Natural killer cell (primary cell): Measurements from ENCODE around the gene ITGB2. TPM values are rescaled to one million over a fixed set of nuclear protein-coding genes. Genes with fewer than 3 reads are reported as not detected.

Experiments used
- ATAC-seq, 3 donors: fragments of 150-1000 bp in 2 of 3; fragments of 200-7000 bp in 1 of 3; cut with Tn5 transposase; 1 replicate in 1 of 3; 2 replicates in 2 of 3; pipeline ENCODE4 v1.10.0; 2021; ENCODE audit warnings: mild to moderate bottlenecking in 2 of 3, moderate library complexity in 2 of 3
- DNase-seq, 2 donors: peaks; one replicate each; pipeline versions ENCODE4 v3.0.0 to v3.0.0-alpha.2; 2013 to 2021; ENCODE audit warnings: mixed read lengths in 1 of 2
- H3K27ac ChIP-seq: one replicate; pipeline ENCODE4 v1.5.1; 2013; ENCODE audit warnings: mild to moderate bottlenecking, low read length
- H3K27me3 ChIP-seq: one replicate; pipeline ENCODE4 v1.6.1; 2013; ENCODE audit warnings: low read length; ENCODE audit not compliant: control insufficient read depth, insufficient read depth
- H3K36me3 ChIP-seq: one replicate; pipeline ENCODE4 v1.6.1; 2013; ENCODE audit warnings: low read length; ENCODE audit not compliant: control insufficient read depth, insufficient read depth
- H3K4me1 ChIP-seq: one replicate; pipeline ENCODE4 v1.6.1; 2013; ENCODE audit warnings: low read length; ENCODE audit not compliant: control insufficient read depth, insufficient read depth
- H3K4me3 ChIP-seq: one replicate; pipeline ENCODE4 v1.5.1; 2013; ENCODE audit warnings: low read length
- H3K9me3 ChIP-seq: one replicate; pipeline ENCODE4 v1.6.1; 2013; ENCODE audit warnings: low read length; ENCODE audit not compliant: control insufficient read depth, insufficient read depth
- H3K27ac Mint-ChIP-seq, 2 donors: one replicate each; pipeline ENCODE4 v1.8.0; 2022; ENCODE audit warnings: mild to moderate bottlenecking in 2 of 2, mixed read lengths in 2 of 2, moderate library complexity in 1 of 2
- H3K27me3 Mint-ChIP-seq, 2 donors: one replicate each; pipeline ENCODE4 v1.8.0; 2022; ENCODE audit warnings: low read depth in 2 of 2, mixed read lengths in 2 of 2
- H3K36me3 Mint-ChIP-seq: one replicate; pipeline ENCODE4 v1.8.0; 2022; ENCODE audit warnings: mixed read lengths
- H3K4me1 Mint-ChIP-seq, 2 donors: one replicate each; pipeline ENCODE4 v1.8.0; 2022; ENCODE audit warnings: mixed read lengths in 2 of 2
- H3K4me3 Mint-ChIP-seq: one replicate; pipeline ENCODE4 v1.8.0; 2022; ENCODE audit warnings: mild to moderate bottlenecking, moderate library complexity, mixed read lengths
- H3K9me3 Mint-ChIP-seq, 2 donors: one replicate each; pipeline ENCODE4 v1.8.0; 2022; ENCODE audit warnings: mixed read lengths in 2 of 2
- CTCF ChIP-seq: fragments of 200-600 bp; IDR thresholded peaks from one replicate; pipeline ENCODE4 v1.8.0; 2022; ENCODE audit warnings: antibody characterized with exemption
- WGBS: methylation state at CpG from one replicate; pipeline ENCODE4 v1.1.7; 2013; ENCODE audit warnings: missing lambda C conversion rate; ENCODE audit not compliant: insufficient coverage; 5-methylcytosine and 5-hydroxymethylcytosine counted together
- intact Hi-C: fragments of 100-400 bp; cut with micrococcal nuclease; formaldehyde crosslinking; loops from one replicate; pipeline ENCODE4 v1.14.2; 2022
- total RNA-seq, 4 donors: library from RNA; stranded (reverse); fragments of 120-200 nt in 1 of 4; gene quantifications; one replicate each; pipeline versions ENCODE4 v1.2.3 to v1.2.4, GENCODE V29; 2013 to 2022

ITGB2 gene
- total RNA-seq, 3 donors from 2014 or later (not counting 1 experiment from before 2014, with no cell fraction given), result 1,223 to 1,393 (median 1,250) TPM

GRCh38 chr21:44967082-44968047 lies 46.7 kb upstream of the ITGB2 start:
- intact Hi-C loops, result no loop called here
- Histone ChIP-seq H3K4me1 (peaks cover 68% of the 10 kb centered on the region), H3K36me3 (peaks cover 8% of the 10 kb centered on the region), H3K27ac (no peak overlapping the region), H3K27me3 (no peaks in the 10 kb centered on the region), H3K4me3 (no peak overlapping the region), H3K9me3 (no peaks in the 10 kb centered on the region)
- TF ChIP-seq CTCF, result no peak
- no peak overlapping the region for H3K4me3 Mint-ChIP-seq
- peaks cover 52 to 65% of the 10 kb centered on the region in 2 donors for H3K4me1 Mint-ChIP-seq
- no peaks in the 10 kb centered on the region for H3K27me3 Mint-ChIP-seq
- no peaks in the 10 kb centered on the region for H3K9me3 Mint-ChIP-seq
- H3K27ac Mint-ChIP-seq, result peak overlapping the region in 1 of 2 donors; percentile 87
- no peak for DNase-seq
- no peak for ATAC-seq
- 87% methylated on average over 38 of the region's 38 CpGs for WGBS
- H3K36me3 Mint-ChIP-seq, result no peaks in the 10 kb centered on the region

- TF ChIP-seq CTCF, result no peak
- no peak overlapping the region for H3K27ac ChIP-seq
- peaks cover 66% of the 10 kb centered on the region for H3K4me1 ChIP-seq
- no peaks in the 10 kb centered on the region for H3K9me3 ChIP-seq
- no peak overlapping the region for H3K4me3 ChIP-seq
- WGBS, result 82% methylated on average over 30 of the region's 30 CpGs
- intact Hi-C loops, result no loop called here
- ATAC-seq, result no peak
- no peak for DNase-seq
- Mint-ChIP-seq H3K4me3 (peak overlapping the region; percentile 35), H3K27me3 (no peaks in the 10 kb centered on the region), H3K36me3 (no peaks in the 10 kb centered on the region), H3K9me3 (no peaks in the 10 kb centered on the region), H3K4me1 (peaks cover 52 to 68% of the 10 kb centered on the region in 2 donors), H3K27ac (no peak overlapping the region)
- H3K36me3 ChIP-seq, result peaks cover 13% of the 10 kb centered on the region
- no peaks in the 10 kb centered on the region for H3K27me3 ChIP-seq
These were observed 45.7 kb upstream of the ITGB2 start for GRCh38 chr21:44966135-44967081.

- no peaks in the 10 kb centered on the region for H3K27me3 Mint-ChIP-seq
These were observed 44.7 kb upstream of the ITGB2 start for GRCh38 chr21:44965251-44966022.

More at GRCh38 chr21:44965251-44966022, 44.7 kb upstream of the ITGB2 start:
- Mint-ChIP-seq H3K27ac (peak overlapping the region; percentile 37 to 54), H3K4me1 (peaks cover 50 to 67% of the 10 kb centered on the region in 2 donors), H3K36me3 (no peaks in the 10 kb centered on the region), H3K4me3 (peak overlapping the region; percentile 74), H3K9me3 (no peaks in the 10 kb centered on the region)
- H3K27me3 ChIP-seq, result no peaks in the 10 kb centered on the region
- peak in 1 of 2 donors; percentile 33 for DNase-seq
- peak; percentile 46 to 68 (median 56) for ATAC-seq
- peaks cover 16% of the 10 kb centered on the region for H3K36me3 ChIP-seq
- no peak for TF ChIP-seq CTCF
- no peak overlapping the region for H3K27ac ChIP-seq
- H3K9me3 ChIP-seq, result no peaks in the 10 kb centered on the region
- 42% methylated on average over 17 of the region's 17 CpGs for WGBS
- intact Hi-C loops, result no loop called here
- H3K4me3 ChIP-seq, result no peak overlapping the region
- H3K4me1 ChIP-seq, result peaks cover 64% of the 10 kb centered on the region
